Measurements from ENCODE around the gene PHACTR4. TPM values are rescaled to one million over a fixed set of nuclear protein-coding genes. Genes with fewer than 3 reads are reported as not detected.
A peak's percentile ranks its signal among the peaks of the same experiment; 100 is the strongest.

Gene PHACTR4
- total RNA-seq, 1 donor from 2014 or later: 67.5 TPM

GRCh38 chr1:28450561-28450960 is 81.0 kb downstream of the PHACTR4 start:
- H3K27me3 Mint-ChIP-seq (ENCODE audit: low read depth): no peaks in the 10 kb centered on the region
- no peak for TF ChIP-seq CTCF (IDR thresholded peaks at IDR 0.05; ENCODE audit: unreplicated experiment)
- H3K9me3 Mint-ChIP-seq: no peaks in the 10 kb centered on the region
- no peak for DNase-seq (ENCODE audit: low spot score in 2 of 2, unreplicated experiment in 2 of 2)
- H3K4me3 Mint-ChIP-seq: no peak overlapping the region
- H3K4me1 Mint-ChIP-seq: peaks cover 1% of the 10 kb centered on the region
- peaks cover 7% of the 10 kb centered on the region for H3K36me3 Mint-ChIP-seq
- H3K27ac Mint-ChIP-seq: peak overlapping the region; percentile 34

GRCh38 chr1:28451011-28451410 is 81.5 kb downstream of the PHACTR4 start:
- no peaks in the 10 kb centered on the region for H3K9me3 Mint-ChIP-seq
- no peak for TF ChIP-seq CTCF (IDR thresholded peaks at IDR 0.05; ENCODE audit: unreplicated experiment)
- H3K27me3 Mint-ChIP-seq (ENCODE audit: low read depth): no peaks in the 10 kb centered on the region
- no peak overlapping the region for H3K27ac Mint-ChIP-seq
- peaks cover 7% of the 10 kb centered on the region for H3K36me3 Mint-ChIP-seq
- DNase-seq (ENCODE audit: low spot score in 2 of 2, unreplicated experiment in 2 of 2): no peak
- no peak overlapping the region for H3K4me3 Mint-ChIP-seq
- H3K4me1 Mint-ChIP-seq: peaks cover 4% of the 10 kb centered on the region

GRCh38 chr1:28456078-28456477 is 86.5 kb downstream of the PHACTR4 start:
- no peaks in the 10 kb centered on the region for H3K9me3 Mint-ChIP-seq
- H3K4me1 Mint-ChIP-seq: peaks cover 14% of the 10 kb centered on the region
- no peaks in the 10 kb centered on the region for H3K27me3 Mint-ChIP-seq (ENCODE audit: low read depth)
- TF ChIP-seq CTCF (IDR thresholded peaks at IDR 0.05; ENCODE audit: unreplicated experiment): no peak
- peaks cover 19% of the 10 kb centered on the region for H3K36me3 Mint-ChIP-seq
- H3K27ac Mint-ChIP-seq: peak overlapping the region; percentile 51
- H3K4me3 Mint-ChIP-seq: no peak overlapping the region
- no peak for DNase-seq (ENCODE audit: low spot score in 2 of 2, unreplicated experiment in 2 of 2)

GRCh38 chr1:28457678-28458077 is 88.1 kb downstream of the PHACTR4 start:
- H3K4me1 Mint-ChIP-seq: peaks cover 14% of the 10 kb centered on the region
- no peaks in the 10 kb centered on the region for H3K9me3 Mint-ChIP-seq
- no peak for DNase-seq (ENCODE audit: low spot score in 2 of 2, unreplicated experiment in 2 of 2)
- H3K27me3 Mint-ChIP-seq (ENCODE audit: low read depth): no peaks in the 10 kb centered on the region
- TF ChIP-seq CTCF (IDR thresholded peaks at IDR 0.05; ENCODE audit: unreplicated experiment): no peak
- no peak overlapping the region for H3K27ac Mint-ChIP-seq
- peaks cover 24% of the 10 kb centered on the region for H3K36me3 Mint-ChIP-seq
- H3K4me3 Mint-ChIP-seq: no peak overlapping the region

GRCh38 chr1:28458237-28459228 is 89.0 kb downstream of the PHACTR4 start:
- Mint-ChIP-seq H3K9me3 (no peaks in the 10 kb centered on the region), H3K4me3 (no peak overlapping the region), H3K36me3 (peaks cover 20% of the 10 kb centered on the region), H3K27me3 (ENCODE audit: low read depth) (no peaks in the 10 kb centered on the region), H3K27ac (peak overlapping the region; percentile 63), H3K4me1 (peaks cover 14% of the 10 kb centered on the region)
- no peak for DNase-seq (ENCODE audit: low spot score in 2 of 2, unreplicated experiment in 2 of 2)
- TF ChIP-seq CTCF (IDR thresholded peaks at IDR 0.05; ENCODE audit: unreplicated experiment): no peak
